Right ventricle myocardium superior (tissue), 1 donor: ENCODE results near the gene RNF32. TPM values are rescaled to one million over a fixed set of nuclear protein-coding genes. Genes with fewer than 3 reads are reported as not detected.
A peak's percentile ranks its signal among the peaks of the same experiment; 100 is the strongest.

ENCODE experiments used
- ATAC-seq: fragments of 200-7000 bp; cut with Tn5 transposase; one replicate; pipeline ENCODE4 v1.9.1; 2020; ENCODE audit warnings: mild to moderate bottlenecking; ENCODE audit not compliant: poor library complexity
- DNase-seq: peaks from one replicate; pipeline ENCODE4 v3.0.0-alpha.2; 2020
- intact Hi-C: fragments of 100-400 bp; cut with DNase I; formaldehyde crosslinking; loops from one replicate; pipeline ENCODE4 v1.11.2; 2022
- long read RNA-seq: library from polyadenylated mRNA; unstranded; transcript quantifications from one replicate; pipeline ENCODE4 v2.0.0, GENCODE V29; 2021
- total RNA-seq: library from RNA; stranded (reverse); fragmentation: NEBNext Ultra II Directional; extraction: Animal tissue kit (Norgen Biotek cat#: 25700); gene quantifications from one replicate; pipeline ENCODE4 v1.2.1, GENCODE V29; 2021
- donor health status: DM: no; HTN: yes; CAD: no; lungs with severe emphysema.

The RNF32 gene
- 0.38 TPM for total RNA-seq
- long read RNA-seq, partial matches to known transcripts: 0 of 1 reads
- long read RNA-seq, other reads (novel, unspliced or antisense): 1 of 1 reads

DNA sequence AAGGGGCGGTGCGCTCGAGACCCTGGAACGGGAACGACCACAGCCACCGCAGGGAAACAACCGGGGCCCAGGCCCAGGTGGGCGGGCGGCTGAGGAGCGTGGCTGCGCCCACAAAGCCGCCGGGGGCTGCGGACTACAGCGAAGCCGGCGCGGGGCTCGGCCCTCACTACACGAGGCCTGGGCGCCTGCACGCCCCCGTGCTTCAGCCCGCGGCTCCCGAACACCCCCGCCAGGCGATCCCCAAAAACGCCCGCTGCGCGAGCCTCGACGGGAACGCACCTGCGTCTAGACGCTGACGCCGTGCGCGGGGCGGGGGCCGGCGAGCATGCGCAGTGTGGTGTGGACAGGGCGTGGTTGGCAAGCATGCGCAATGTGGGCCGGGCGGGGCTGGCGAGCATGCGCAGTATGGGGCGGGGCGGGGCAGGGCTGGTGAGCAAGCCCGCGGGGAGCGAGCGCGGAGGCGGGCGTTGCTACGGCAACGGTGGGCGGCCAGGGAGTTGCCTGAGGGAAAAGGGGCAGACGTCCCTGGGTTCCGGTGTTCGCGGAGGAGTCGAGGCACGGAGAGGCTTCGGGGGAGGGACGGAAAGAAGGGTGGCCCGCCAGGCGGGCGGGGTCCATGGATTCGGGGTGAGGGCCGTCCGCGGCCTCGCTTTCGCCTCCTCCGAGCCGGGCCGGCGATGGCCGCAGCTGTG lies at the start of gene RNF32:
Gene RNF32, plus strand, starts transcription at position 518 of the 692 bp plus-strand sequence. CDS start 3,104 bp downstream, outside the sequence.
- intact Hi-C loops: no loop called here
- DNase-seq (peak; percentile 97), ATAC-seq (peak; percentile 100)

DNA sequence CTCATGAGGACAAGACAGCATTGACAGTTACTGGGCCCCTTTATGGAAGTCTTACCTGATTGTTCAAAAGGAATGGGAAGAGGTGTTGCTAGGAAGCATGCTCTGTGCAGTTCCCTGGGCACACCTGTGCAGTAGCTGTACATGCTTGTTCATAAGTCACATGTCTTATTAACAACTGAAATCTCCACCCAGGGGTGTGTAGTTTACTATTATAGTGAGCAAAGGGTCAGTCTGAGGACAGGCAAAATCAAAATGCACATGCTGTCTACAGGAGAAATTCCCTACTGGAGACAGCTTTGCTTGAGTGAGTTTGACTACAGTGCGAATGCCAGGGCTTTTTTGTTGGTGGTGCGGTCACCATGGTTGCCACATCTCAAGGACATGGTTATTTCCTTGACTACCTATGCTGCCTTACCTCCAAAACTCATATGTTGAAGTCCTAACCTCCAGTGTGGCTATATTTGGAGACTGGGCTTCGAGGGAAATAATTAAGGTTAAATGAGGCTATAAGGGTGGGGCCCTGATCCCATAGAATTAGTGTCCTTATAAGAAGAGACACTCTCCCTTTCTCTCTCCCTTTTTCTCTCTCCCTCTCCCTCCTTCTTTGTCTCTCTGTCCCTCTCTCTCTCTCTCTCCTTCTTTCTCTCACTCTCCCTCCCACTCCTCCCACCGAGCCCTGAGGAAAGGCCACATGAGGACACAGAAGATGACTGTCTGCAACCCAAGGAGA lies 48.3 kb upstream of the RNF32 start:
- DNase-seq (no peak), ATAC-seq (no peak)
- intact Hi-C loops: no loop called here

DNA sequence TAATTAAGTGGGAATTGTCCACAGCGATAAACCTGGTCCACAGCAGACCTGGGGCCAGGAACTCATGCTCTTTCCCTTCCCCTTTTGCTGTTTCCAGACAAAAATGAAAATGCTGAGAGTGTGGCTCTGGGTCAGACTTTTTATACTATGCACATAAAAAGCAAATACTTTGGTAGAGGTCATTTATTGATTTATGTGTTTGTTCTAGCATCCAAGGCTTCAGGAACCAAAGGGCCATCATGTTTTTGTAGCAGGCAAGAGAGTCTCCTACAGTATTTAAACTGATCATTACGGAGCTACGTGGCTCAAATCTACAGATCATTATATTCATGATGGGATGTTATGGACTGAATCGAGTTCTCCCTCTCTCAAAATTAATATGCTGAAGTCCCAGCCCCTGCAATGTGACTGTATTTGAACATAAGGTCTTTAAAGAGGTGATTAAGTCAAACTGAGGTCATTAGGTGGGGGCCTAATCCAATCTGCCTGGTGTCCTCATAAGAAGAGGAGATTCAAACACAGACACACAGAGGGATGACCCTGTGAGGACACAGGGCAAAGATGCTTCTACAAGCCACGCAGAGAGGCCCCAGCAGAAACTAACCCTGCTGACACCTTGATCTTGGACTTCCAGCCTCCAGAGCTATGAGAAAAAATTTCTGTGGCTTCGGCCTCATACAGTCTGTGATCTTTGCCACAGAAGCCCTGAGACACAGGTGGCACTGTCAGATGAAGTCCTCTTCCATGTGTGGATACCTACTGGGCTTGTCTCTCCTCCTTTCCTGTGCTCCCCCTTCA lies 46.1 kb upstream of the RNF32 start:
- intact Hi-C loops: no loop called here
- DNase-seq: no peak
- no peak for ATAC-seq

- intact Hi-C loops: no loop called here
- DNase-seq: no peak
- ATAC-seq: no peak
These were observed 40.1 kb upstream of the RNF32 start for GRCh38 chr7:156600496-156600895.

DNA sequence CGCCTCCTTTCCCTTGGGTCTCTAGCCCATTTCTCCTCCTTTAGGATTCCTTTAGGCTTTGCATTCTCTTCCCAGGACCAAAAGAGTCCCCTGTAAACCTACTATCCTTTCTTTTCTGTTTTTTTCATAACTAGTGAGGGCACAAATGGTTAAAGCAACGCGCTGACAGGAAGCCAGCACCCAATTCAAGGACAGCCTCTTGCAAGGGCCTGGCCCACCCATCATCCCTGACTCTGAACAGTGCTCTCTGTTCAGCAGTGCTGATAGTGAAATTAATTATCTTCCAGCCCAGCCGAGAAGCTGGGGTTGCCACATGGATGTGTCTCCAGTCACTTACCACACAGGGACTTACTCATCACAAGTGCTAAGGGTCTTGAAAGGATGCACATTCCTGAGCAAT lies 38.3 kb upstream of the RNF32 start:
- intact Hi-C loops: no loop called here
- no peak for DNase-seq
- no peak for ATAC-seq

GRCh38 chr7:156603011-156603410 lies 37.6 kb upstream of the RNF32 start:
- DNase-seq (no peak), ATAC-seq (no peak)
- intact Hi-C loops: no loop called here

DNA sequence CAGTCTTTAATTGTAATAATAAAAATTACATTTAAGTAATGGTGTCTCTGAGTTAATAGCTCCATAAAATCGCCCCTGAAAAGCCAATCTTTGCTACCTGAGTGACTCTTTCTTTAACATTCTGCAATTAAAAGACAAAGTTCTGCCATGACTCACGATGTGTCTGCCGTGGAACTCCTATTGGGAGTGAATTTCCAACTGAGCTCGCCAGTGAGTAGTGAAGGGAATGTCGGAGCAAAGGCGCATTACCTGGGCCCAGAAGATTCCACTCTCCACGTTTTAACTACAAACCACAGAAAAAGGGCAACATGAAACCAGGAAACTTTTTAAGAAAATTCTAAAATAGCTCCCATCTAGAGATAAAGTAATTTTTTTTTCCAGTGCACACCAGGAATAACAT lies 36.9 kb upstream of the RNF32 start:
- intact Hi-C loops: no loop called here
- ATAC-seq: no peak
- no peak for DNase-seq

- intact Hi-C loops: no loop called here
- ATAC-seq (no peak), DNase-seq (no peak)
These were observed 36.3 kb upstream of the RNF32 start for GRCh38 chr7:156604311-156604710.

DNA sequence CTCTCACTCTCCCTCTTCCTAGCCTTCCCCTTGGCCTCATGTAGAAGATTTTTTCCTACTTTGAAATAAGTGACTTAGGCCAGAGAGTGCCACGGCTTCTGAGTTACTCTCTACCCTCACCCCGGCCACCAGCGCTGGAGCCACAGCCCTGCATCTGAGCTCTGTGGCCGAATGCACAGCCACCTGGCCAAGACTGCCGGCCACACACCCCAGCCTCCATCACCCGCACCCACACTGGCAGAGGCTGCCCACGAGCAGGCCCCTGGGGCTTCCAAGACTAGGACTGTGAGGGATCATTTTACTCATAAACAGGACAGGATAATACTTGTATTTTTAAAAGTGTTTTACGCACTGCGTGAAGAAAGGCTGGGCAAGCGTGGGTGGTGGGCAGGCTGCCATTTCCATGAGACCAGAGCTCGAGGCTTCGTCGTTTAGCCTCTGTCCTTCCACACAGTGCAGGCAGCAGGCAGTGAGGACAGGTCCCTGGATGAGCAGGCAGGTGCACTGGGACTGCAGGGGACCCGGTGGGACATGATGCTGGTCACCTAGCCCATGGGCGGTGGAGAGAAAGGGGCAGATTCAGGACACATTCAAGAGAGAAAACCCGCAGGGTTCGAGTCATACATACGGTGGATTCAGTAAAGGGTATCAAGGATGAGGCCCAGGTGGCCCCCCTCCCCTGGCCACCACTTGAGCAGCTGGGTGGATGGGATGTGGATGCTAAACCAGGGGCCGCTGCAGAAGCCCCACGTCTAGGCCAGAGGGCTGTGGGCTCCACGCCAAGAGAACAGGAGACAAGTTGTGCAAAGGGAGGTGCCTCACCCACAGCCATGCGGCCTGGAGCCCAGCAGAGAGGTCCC lies 35.5 kb upstream of the RNF32 start:
- DNase-seq: no peak
- no peak for ATAC-seq
- intact Hi-C loops: no loop called here

DNA sequence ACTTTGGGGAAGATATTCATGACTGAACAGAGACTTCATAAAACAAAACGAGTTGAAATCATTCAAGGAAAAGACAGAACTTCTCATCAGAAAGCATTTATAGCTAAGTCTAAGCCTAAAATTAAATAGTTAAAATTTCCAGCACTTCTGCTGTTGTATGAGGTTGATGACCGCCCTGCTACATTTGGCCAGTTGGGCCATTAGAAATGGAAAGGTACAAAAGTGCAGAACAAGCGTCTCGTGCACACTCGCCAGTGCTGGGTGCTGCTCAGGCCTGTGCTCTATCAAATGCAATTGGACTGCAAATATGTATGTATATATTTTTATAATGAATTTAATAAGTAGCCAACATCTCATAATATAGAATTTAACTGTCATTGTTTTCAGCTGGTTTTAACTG lies 34.4 kb upstream of the RNF32 start:
- no peak for ATAC-seq
- intact Hi-C loops: no loop called here
- no peak for DNase-seq

DNA sequence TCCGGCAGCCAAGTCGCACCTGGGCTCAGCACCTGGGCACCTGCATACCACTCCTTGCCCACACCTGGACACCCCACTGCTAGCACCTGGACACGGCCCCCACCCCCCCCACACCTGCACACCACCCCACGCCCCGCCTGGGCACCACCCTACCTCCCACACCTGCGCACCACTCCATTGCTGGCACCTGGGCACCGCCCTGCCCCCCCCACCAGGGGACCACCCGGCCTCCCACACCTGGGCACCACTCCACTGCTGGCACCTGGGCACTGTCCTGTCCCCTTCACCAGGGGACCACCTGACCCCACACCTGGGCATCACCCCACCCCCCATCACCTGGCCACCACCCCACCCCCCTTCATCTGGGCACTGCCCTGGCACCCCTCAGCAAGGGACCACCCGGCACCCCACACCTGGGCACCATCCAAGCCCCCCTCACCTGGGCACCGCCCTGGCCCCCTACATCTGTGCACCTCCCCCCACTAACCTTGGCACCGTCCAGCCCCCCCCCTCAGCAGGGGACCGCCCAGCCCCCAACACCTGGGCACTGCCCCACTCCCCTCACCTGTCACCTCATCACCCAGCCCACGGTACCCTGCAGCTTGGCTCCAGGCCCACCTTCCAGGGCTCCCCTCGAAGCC lies 33.8 kb upstream of the RNF32 start:
- ATAC-seq (no peak), DNase-seq (no peak)
- intact Hi-C loops: no loop called here

GRCh38 chr7:156607332-156608172 lies 33.0 kb upstream of the RNF32 start:
- DNase-seq (no peak), ATAC-seq (no peak)
- intact Hi-C loops: no loop called here

- intact Hi-C loops: no loop called here
These were observed 32.4 kb upstream of the RNF32 start for GRCh38 chr7:156608173-156608478.

DNA sequence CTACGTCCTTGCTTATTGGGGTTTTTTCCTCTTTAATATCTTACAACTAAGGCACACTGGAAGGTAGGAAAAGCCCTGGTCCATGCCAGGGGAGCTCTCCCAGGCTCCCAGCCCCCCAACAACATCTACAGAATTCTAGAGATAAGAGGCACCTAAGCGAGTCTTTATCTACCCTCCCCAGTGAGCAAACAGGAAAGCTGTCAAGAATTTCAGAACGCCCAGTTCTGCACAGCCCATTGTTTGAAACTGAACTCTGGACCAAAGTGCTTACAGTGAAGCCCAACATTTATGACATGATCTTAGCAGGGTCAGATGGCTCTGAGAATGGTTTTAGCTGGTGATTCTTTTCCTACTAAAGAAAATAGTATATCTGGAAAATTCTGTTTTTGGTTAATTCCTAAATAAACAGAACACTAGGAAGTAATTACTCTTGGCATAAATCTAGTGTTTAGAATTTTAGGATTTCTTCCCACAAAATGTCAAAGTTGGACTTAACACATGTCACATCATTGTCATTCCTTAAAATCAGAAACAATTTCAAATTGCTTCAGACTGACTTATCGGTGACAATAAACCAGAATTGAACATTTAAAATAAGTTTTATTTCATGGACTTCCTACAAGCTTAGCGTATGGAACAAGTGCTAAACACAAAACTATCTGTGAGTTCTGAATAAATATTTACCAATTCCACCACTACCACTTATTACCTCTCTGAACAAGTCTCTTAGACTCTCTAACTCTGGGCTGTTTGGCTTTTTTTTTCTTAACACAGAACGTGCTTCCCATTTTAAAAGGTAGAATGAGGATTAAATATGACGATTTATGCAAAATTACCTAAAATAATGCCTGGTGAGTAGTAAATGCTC lies 31.3 kb upstream of the RNF32 start:
- peak; percentile 38 for ATAC-seq
- DNase-seq: no peak
- intact Hi-C loops: no loop called here

More at GRCh38 chr7:156608173-156608478, 32.4 kb upstream of the RNF32 start:
- DNase-seq: no peak
- ATAC-seq: no peak

DNA sequence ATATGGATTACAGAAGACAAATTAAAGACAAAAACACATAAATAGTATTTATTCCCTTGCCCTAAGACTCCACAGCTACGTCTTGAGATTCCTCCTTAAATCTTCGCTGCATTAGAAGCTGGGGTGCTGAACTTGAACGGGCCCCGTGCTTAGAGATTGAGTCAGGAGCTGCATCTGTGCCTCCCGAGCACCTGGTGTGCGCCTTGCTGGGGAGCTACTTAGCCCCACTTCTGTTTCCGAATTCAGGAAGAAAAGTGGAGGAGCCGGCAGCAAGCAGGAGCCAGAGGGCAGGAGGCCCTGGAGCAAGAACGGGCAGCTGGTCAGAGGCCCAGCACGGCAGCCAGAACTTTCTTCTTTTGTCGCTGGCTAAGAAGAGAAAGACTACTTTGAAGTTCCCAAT lies 30.4 kb upstream of the RNF32 start:
- DNase-seq (no peak), ATAC-seq (no peak)
- intact Hi-C loops: no loop called here

DNA sequence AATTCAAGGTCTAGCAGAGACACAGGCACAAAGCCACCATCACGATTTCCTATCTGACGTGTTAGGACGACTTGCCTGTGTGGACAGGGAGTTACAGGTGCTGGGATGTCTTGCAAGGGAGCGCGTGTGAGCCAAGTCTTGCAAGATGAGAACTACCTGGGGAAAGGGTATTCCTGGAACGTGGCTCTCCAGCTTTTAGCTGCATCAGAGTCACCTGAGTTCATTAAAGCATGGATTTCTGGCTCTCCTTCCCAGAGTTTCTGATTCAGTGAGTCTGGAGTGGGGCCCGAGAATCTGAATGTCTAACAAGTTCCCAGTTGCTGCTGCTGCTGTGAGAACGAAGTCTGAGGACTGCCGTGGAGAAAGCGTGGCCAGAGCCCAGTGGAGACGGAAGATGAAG lies 30.0 kb upstream of the RNF32 start:
- no peak for DNase-seq
- intact Hi-C loops: no loop called here
- ATAC-seq: no peak
